Heart right ventricle (tissue), 16 donors: Measurements from ENCODE around the gene POLR2C. TPM values are rescaled to one million over a fixed set of nuclear protein-coding genes. Genes with fewer than 3 reads are reported as not detected.

Experiments
- ATAC-seq, 8 donors: fragments of 200-7000 bp; cut with Tn5 transposase; one replicate each; pipeline ENCODE4 v1.9.1; 2020; ENCODE audit warnings: mild to moderate bottlenecking in 8 of 8, moderate library complexity in 8 of 8, moderate number of reproducible peaks in 1 of 8
- DNase-seq, 2 donors: peaks; one replicate each; pipeline ENCODE4 v3.0.0-alpha.2; 2020
- H3K27ac ChIP-seq, 10 donors: fragments of 200-600 bp; sonication (generic) in 2 of 10; one replicate each; pipeline versions ENCODE4 v1.5.0 to v1.8.0; 2020 to 2022; ENCODE audit warnings: mild to moderate bottlenecking in 3 of 10
- H3K27me3 ChIP-seq, 7 donors: fragments of 200-600 bp; one replicate each; pipeline ENCODE4 v1.8.0; 2021 to 2022; ENCODE audit warnings: mild to moderate bottlenecking in 2 of 7
- H3K36me3 ChIP-seq, 9 donors: fragments of 200-600 bp; sonication (generic) in 1 of 9; one replicate each; pipeline versions ENCODE4 v1.5.0 to v1.8.0; 2020 to 2022; ENCODE audit warnings: mild to moderate bottlenecking in 2 of 9
- H3K4me1 ChIP-seq, 9 donors: fragments of 200-600 bp; sonication (generic) in 1 of 9; one replicate each; pipeline versions ENCODE4 v1.5.0 to v1.8.0; 2020 to 2022; ENCODE audit warnings: mild to moderate bottlenecking in 4 of 9
- H3K4me3 ChIP-seq, 10 donors: fragments of 200-600 bp; sonication (generic) in 2 of 10; one replicate each; pipeline versions ENCODE4 v1.5.0 to v1.8.0; 2020 to 2022; ENCODE audit warnings: mild to moderate bottlenecking in 7 of 10, moderate library complexity in 2 of 10
- H3K9me3 ChIP-seq, 11 donors: fragments of 200-600 bp in 10 of 11; sonication (generic) in 2 of 11; one replicate each; pipeline versions ENCODE4 v1.5.0 to v1.8.0; 2013 to 2022; ENCODE audit warnings: mild to moderate bottlenecking in 2 of 11, control low read depth in 1 of 11, moderate library complexity in 1 of 11
- WGBS, 2 donors: extraction: QIAGEN DNeasy Blood & Tissue Kit; methylation state at CpG; one replicate each; pipeline ENCODE4 v1.1.7; 2013; ENCODE audit warnings: inconsistent platforms in 1 of 2; 5-methylcytosine and 5-hydroxymethylcytosine counted together
- intact Hi-C, 10 donors: fragments of 100-400 bp; cut with DNase I; formaldehyde crosslinking; loops; one replicate each; pipeline versions ENCODE4 v1.11.1 to v1.14.2; 2022
- polyA plus RNA-seq, 2 donors: library from polyadenylated mRNA; stranded (reverse); fragments of 200-250 nt; gene quantifications; one replicate each; pipeline ENCODE4 v1.2.3, GENCODE V29; 2013
- total RNA-seq, 10 donors: library from RNA; stranded (reverse); fragmentation: NEBNext Ultra II Directional in 3 of 10; extraction: Animal tissue kit (Norgen Biotek cat#: 25700) in 3 of 10; gene quantifications; one replicate each; pipeline versions ENCODE4 v1.2.1 to v1.2.4, GENCODE V29; 2021 to 2023
- TF ChIP-seq, protein P1 (sequence below), 9 donors: fragments of 200-600 bp; sonication (generic) in 2 of 9; IDR thresholded peaks; one replicate each; pipeline versions ENCODE4 v1.5.0 to v1.8.0; 2021 to 2022; ENCODE audit warnings: antibody characterized with exemption in 9 of 9, mild to moderate bottlenecking in 5 of 9, moderate library complexity in 1 of 9
- donor health status: Arrhythmogenic right ventricular cardiomyopathy.
- donor health status: ischemic (EF 13 %, LVEDD 7.1; RV severe dilation, severe dysfunction).
- donor health status: healthy with polysubstance abuse.
- donor health status: DM: no; HTN: yes; CAD: no.
- donor health status: DM: no; HTN: no; CAD: no.
- donor health status: ischemic (EF 25% LVEDD 6.9; RV normal size, moderate dysfunction).
- donor health status: ischemic (EF 25% LVEDD 5.7; RV mildly dilated, moderate dysfunction).
- donor health status: healthy.
- donor health status: DM: yes; HTN: yes; CAD: no.
- donor health status: Ischemic cardiomyopathy.
- donor health status: ischemic (EF 35%, LVEDD 5.7; RV mildly dilated, moderate dysfunction).
- donor health status: nonischemic (EF 11% LVEDD 7.7; RV severe dilation, severe dysfunction).
- donor health status: DM: yes; HTN: yes; CAD: no.
- donor health status: PGD.
- donor health status: ischemic (EF 29% LVEDD 5.4; RV normal size, mild dysfunction).
- donor health status: nonischemic (EF 23%, LVEDD 6.1; RV moderate dilation, normal function).

The POLR2C gene
- total and polyA plus RNA-seq, 12 donors: 17.9 to 56.7 (median 46.1) TPM

DNA sequence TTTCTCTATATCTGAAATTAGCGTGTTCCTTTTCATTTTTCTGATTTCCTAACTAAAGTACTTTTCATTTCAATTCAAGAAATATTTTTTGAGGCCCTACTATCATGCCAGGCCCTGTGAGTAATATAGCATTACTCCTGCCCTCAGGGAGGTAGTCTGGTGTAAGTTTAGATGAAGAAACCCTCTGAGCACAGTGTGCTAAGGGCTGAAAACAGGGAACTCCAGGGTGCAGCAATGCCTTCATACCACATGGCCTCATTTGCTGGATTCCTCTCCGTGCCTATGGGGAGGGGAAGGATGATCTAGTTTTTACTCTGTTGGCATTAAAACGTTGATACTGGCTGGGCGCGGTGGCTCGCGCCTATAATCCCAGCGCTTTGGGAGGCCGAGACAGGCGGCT, 10.5 kb upstream of the POLR2C start:
- H3K36me3 ChIP-seq: peaks cover 3 to 66% (median 49%) of the 10 kb centered on the region in 9 donors

GRCh38 chr16:57462978-57463362, 491 bp downstream of the POLR2C start:
- H3K4me3 ChIP-seq: peak overlapping the region; percentile 69 to 99 (median 88)
- TF ChIP-seq, protein P1, sequence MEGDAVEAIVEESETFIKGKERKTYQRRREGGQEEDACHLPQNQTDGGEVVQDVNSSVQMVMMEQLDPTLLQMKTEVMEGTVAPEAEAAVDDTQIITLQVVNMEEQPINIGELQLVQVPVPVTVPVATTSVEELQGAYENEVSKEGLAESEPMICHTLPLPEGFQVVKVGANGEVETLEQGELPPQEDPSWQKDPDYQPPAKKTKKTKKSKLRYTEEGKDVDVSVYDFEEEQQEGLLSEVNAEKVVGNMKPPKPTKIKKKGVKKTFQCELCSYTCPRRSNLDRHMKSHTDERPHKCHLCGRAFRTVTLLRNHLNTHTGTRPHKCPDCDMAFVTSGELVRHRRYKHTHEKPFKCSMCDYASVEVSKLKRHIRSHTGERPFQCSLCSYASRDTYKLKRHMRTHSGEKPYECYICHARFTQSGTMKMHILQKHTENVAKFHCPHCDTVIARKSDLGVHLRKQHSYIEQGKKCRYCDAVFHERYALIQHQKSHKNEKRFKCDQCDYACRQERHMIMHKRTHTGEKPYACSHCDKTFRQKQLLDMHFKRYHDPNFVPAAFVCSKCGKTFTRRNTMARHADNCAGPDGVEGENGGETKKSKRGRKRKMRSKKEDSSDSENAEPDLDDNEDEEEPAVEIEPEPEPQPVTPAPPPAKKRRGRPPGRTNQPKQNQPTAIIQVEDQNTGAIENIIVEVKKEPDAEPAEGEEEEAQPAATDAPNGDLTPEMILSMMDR (IDR thresholded peaks at IDR 0.05): no peak
- peaks cover 0 to 85% (median 61%) of the 10 kb centered on the region in 9 donors for H3K36me3 ChIP-seq
- no peak for DNase-seq
- intact Hi-C loops: loop anchor here in 3 of 10 donors (5.0 to 10.0 kb wide), 2 partner anchors 52 to 54 kb away; no protein-coding TSS in a partner anchor
- peak in 7 of 8 donors; percentile 19 to 73 (median 38) for ATAC-seq
- H3K27ac ChIP-seq: peak overlapping the region; percentile 70 to 90 (median 87)
- H3K4me1 ChIP-seq: peaks cover 7 to 29% (median 21%) of the 10 kb centered on the region in 9 donors
- WGBS, 2 donors: 1 to 2% methylated on average over 15 to 16 of the region's 16 CpGs
- no peaks in the 10 kb centered on the region for H3K27me3 ChIP-seq
- H3K9me3 ChIP-seq: no peaks in the 10 kb centered on the region

More for the DNA sequence above, 10.5 kb upstream of the POLR2C start:
- no peak for DNase-seq
- Histone ChIP-seq H3K27ac (no peak overlapping the region), H3K27me3 (no peaks in the 10 kb centered on the region), H3K9me3 (no peaks in the 10 kb centered on the region), H3K4me1 (peaks cover 2 to 33% (median 19%) of the 10 kb centered on the region in 9 donors), H3K4me3 (no peak overlapping the region)
- 93 to 96% methylated on average over 10 of the region's 10 CpGs for WGBS, 2 donors
- intact Hi-C loops: loop anchor here in 1 of 10 donors (10.0 kb wide), 1 partner anchor 63 kb away; no protein-coding TSS in a partner anchor
- no peak for ATAC-seq
- TF ChIP-seq, protein P1 (IDR thresholded peaks at IDR 0.05): no peak

DNA sequence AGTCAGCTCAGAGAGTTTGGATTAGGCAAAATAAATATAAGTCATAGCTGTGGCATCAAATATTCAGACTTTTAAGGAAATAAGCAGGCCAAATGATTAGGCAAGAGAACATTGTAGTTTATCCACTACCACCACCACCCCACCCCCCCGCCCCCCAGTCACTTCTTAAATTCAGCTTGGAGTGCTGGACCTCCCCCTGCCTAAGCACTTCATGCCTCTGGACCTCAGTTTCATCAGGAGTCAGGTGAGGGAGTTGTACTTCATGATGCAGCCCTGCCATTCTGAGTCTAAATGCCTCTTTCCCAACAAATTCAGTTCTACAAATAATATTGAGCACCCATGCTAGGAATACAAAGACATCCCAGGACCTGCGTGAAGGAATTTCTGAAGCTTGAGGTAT, 2.0 kb downstream of the POLR2C start:
- 93 to 97% methylated on average over 2 of the region's 2 CpGs for WGBS, 2 donors
- no peak for ATAC-seq
- intact Hi-C loops: loop anchor here in 4 of 10 donors (2.0 to 10.0 kb wide), 3 partner anchors 50 to 54 kb away; no protein-coding TSS in a partner anchor

GRCh38 chr16:57468346-57468745, 5.9 kb downstream of the POLR2C start:
- H3K4me1 ChIP-seq: peaks cover 16 to 49% (median 33%) of the 10 kb centered on the region in 9 donors
- intact Hi-C loops: loop anchor here in 2 of 10 donors (5.0 to 10.0 kb wide), 2 partner anchors 46 to 49 kb away; no protein-coding TSS in a partner anchor
- H3K4me3 ChIP-seq: no peak overlapping the region
- peaks cover 0 to 99% (median 66%) of the 10 kb centered on the region in 9 donors for H3K36me3 ChIP-seq
- no peak for DNase-seq
- H3K27me3 ChIP-seq: no peaks in the 10 kb centered on the region
- TF ChIP-seq, protein P1 (IDR thresholded peaks at IDR 0.05): no peak
- H3K9me3 ChIP-seq: no peaks in the 10 kb centered on the region
- no peak for ATAC-seq
- WGBS, 2 donors: 85 to 94% methylated on average over 2 of the region's 2 CpGs
- H3K27ac ChIP-seq: no peak overlapping the region

More for the DNA sequence above, 2.0 kb downstream of the POLR2C start:
- TF ChIP-seq, protein P1 (IDR thresholded peaks at IDR 0.05): no peak
- Histone ChIP-seq H3K27ac (no peak overlapping the region), H3K36me3 (peaks cover 0 to 85% (median 62%) of the 10 kb centered on the region in 9 donors), H3K4me3 (no peak overlapping the region), H3K9me3 (no peaks in the 10 kb centered on the region), H3K27me3 (no peaks in the 10 kb centered on the region), H3K4me1 (peaks cover 7 to 29% (median 21%) of the 10 kb centered on the region in 9 donors)
- DNase-seq: no peak
